Esophagus (tissue), 2 donors: ENCODE measurements around the gene DPP6. TPM values are rescaled to one million over a fixed set of nuclear protein-coding genes. Genes with fewer than 3 reads are reported as not detected.
"Not testable (repeated sequence)": the region's sequence is repeated elsewhere in the genome, so short reads cannot be mapped to it uniquely, and the experiment has no call there.

Source experiments
- H3K27ac ChIP-seq, 2 donors: one replicate each; pipeline ENCODE4 v1.5.1; 2013; ENCODE audit warnings: low read depth in 2 of 2, mild to moderate bottlenecking in 2 of 2, inconsistent platforms in 1 of 2, low read length in 1 of 2, moderate library complexity in 1 of 2
- H3K27me3 ChIP-seq, 2 donors: one replicate each; pipeline ENCODE4 v1.6.1; 2013; ENCODE audit warnings: low read length in 2 of 2, control low read depth in 1 of 2, mild to moderate bottlenecking in 1 of 2; ENCODE audit not compliant: insufficient read depth in 2 of 2, control insufficient read depth in 1 of 2
- H3K36me3 ChIP-seq, 2 donors: one replicate each; pipeline ENCODE4 v1.6.1; 2013; ENCODE audit warnings: low read length in 1 of 2; ENCODE audit not compliant: control insufficient read depth in 2 of 2, insufficient read depth in 2 of 2
- H3K4me1 ChIP-seq, 2 donors: one replicate each; pipeline ENCODE4 v1.6.1; 2013; ENCODE audit warnings: low read length in 1 of 2; ENCODE audit not compliant: control insufficient read depth in 2 of 2, insufficient read depth in 2 of 2
- H3K4me3 ChIP-seq, 2 donors: one replicate each; pipeline ENCODE4 v1.5.1; 2013; ENCODE audit warnings: low read length in 2 of 2, mild to moderate bottlenecking in 2 of 2, low read depth in 1 of 2, moderate library complexity in 1 of 2
- H3K9me3 ChIP-seq, 2 donors: one replicate each; pipeline ENCODE4 v1.6.1; 2013; ENCODE audit warnings: mild to moderate bottlenecking in 2 of 2, low read depth in 1 of 2, low read length in 1 of 2, moderate library complexity in 1 of 2; ENCODE audit not compliant: control insufficient read depth in 2 of 2, insufficient read depth in 1 of 2
- WGBS, 2 donors: extraction: QIAGEN DNeasy Blood & Tissue Kit; methylation state at CpG; one replicate each; pipeline ENCODE4 v1.1.7; 2013; 5-methylcytosine and 5-hydroxymethylcytosine counted together
- polyA plus RNA-seq, 2 donors: library from polyadenylated mRNA; stranded (reverse); fragments of 200-250 nt; gene quantifications; one replicate each; pipeline ENCODE4 v1.2.3, GENCODE V29; 2013
- donor health status: healthy with polysubstance abuse.
- donor health status: Bipolar disorder and iron deficiency.

The DPP6 gene
- polyA plus RNA-seq, 2 donors = 0.24 to 0.60 TPM

GRCh38 chr7:154676422-154677073 is 624.4 kb downstream of the DPP6 start:
- 59 to 65% methylated on average over 10 of the region's 10 CpGs for WGBS, 2 donors
- Histone ChIP-seq H3K9me3 (peaks cover 9 to 12% of the 10 kb centered on the region in 2 donors), H3K36me3 (no peaks in the 10 kb centered on the region), H3K27ac (no peak overlapping the region), H3K4me1 (no peaks in the 10 kb centered on the region), H3K4me3 (no peak overlapping the region), H3K27me3 (no peaks in the 10 kb centered on the region)

GRCh38 chr7:154677454-154677853 is 625.3 kb downstream of the DPP6 start:
- H3K36me3 ChIP-seq = no peaks in the 10 kb centered on the region
- H3K27me3 ChIP-seq = no peaks in the 10 kb centered on the region
- H3K27ac ChIP-seq = no peak overlapping the region
- 89 to 93% methylated on average over 12 of the region's 12 CpGs for WGBS, 2 donors
- H3K4me3 ChIP-seq = no peak overlapping the region
- H3K9me3 ChIP-seq = peaks cover 9 to 12% of the 10 kb centered on the region in 2 donors
- no peaks in the 10 kb centered on the region for H3K4me1 ChIP-seq

GRCh38 chr7:154678001-154678550 is 625.9 kb downstream of the DPP6 start:
- not testable (repeated sequence) for H3K36me3 ChIP-seq, H3K27me3 ChIP-seq, H3K4me3 ChIP-seq, H3K27ac ChIP-seq, H3K4me1 ChIP-seq
- peaks cover 9 to 12% of the 10 kb centered on the region in 2 donors for H3K9me3 ChIP-seq
- WGBS, 2 donors = 88 to 89% methylated on average over 18 of the region's 18 CpGs

GRCh38 chr7:154679379-154680053 is 627.3 kb downstream of the DPP6 start:
- no peaks in the 10 kb centered on the region for H3K27me3 ChIP-seq
- H3K36me3 ChIP-seq = no peaks in the 10 kb centered on the region
- no peak overlapping the region for H3K27ac ChIP-seq
- H3K4me1 ChIP-seq = no peaks in the 10 kb centered on the region
- 78 to 85% methylated on average over 8 of the region's 8 CpGs for WGBS, 2 donors
- peaks cover 6 to 12% of the 10 kb centered on the region in 2 donors for H3K9me3 ChIP-seq
- H3K4me3 ChIP-seq = no peak overlapping the region

GRCh38 chr7:154680894-154681659 is 628.9 kb downstream of the DPP6 start:
- Histone ChIP-seq H3K27me3 (no peaks in the 10 kb centered on the region), H3K36me3 (no peaks in the 10 kb centered on the region), H3K27ac (no peak overlapping the region), H3K4me3 (no peak overlapping the region), H3K4me1 (no peaks in the 10 kb centered on the region), H3K9me3 (peaks cover 4 to 5% of the 10 kb centered on the region in 2 donors)
- 84 to 85% methylated on average over 18 of the region's 18 CpGs for WGBS, 2 donors

- no peak overlapping the region for H3K27ac ChIP-seq
- whole genome bisulfite sequencing, 2 donors = 69 to 70% methylated on average over 5 of the region's 5 CpGs
- no peak overlapping the region for H3K4me3 ChIP-seq
- no peaks in the 10 kb centered on the region for H3K4me1 ChIP-seq
- H3K27me3 ChIP-seq = no peaks in the 10 kb centered on the region
- H3K36me3 ChIP-seq = no peaks in the 10 kb centered on the region
- peaks cover 0 to 5% of the 10 kb centered on the region in 2 donors for H3K9me3 ChIP-seq
These were observed 629.8 kb downstream of the DPP6 start for GRCh38 chr7:154682003-154682402.

GRCh38 chr7:154684666-154685563 is 632.7 kb downstream of the DPP6 start:
- Histone ChIP-seq H3K9me3 (no peaks in the 10 kb centered on the region), H3K27ac (no peak overlapping the region), H3K27me3 (no peaks in the 10 kb centered on the region), H3K4me3 (no peak overlapping the region), H3K4me1 (no peaks in the 10 kb centered on the region), H3K36me3 (no peaks in the 10 kb centered on the region)
- 46 to 50% methylated on average over 10 of the region's 10 CpGs for WGBS, 2 donors

GRCh38 chr7:154685564-154685901 is 633.3 kb downstream of the DPP6 start:
- Histone ChIP-seq H3K4me1 (no peaks in the 10 kb centered on the region), H3K9me3 (no peaks in the 10 kb centered on the region), H3K36me3 (no peaks in the 10 kb centered on the region), H3K4me3 (no peak overlapping the region), H3K27me3 (no peaks in the 10 kb centered on the region), H3K27ac (no peak overlapping the region)
- WGBS, 2 donors = 8 to 23% methylated on average over 1 of the region's 1 CpG

- Histone ChIP-seq H3K27me3 (no peaks in the 10 kb centered on the region), H3K4me3 (no peak overlapping the region), H3K27ac (no peak overlapping the region), H3K9me3 (no peaks in the 10 kb centered on the region), H3K4me1 (no peaks in the 10 kb centered on the region), H3K36me3 (no peaks in the 10 kb centered on the region)
- 49 to 55% methylated on average over 4 of the region's 4 CpGs for WGBS, 2 donors
These were observed 634.1 kb downstream of the DPP6 start for GRCh38 chr7:154686305-154686704.
